Pancreas (tissue), 10 donors: ENCODE results near the gene GSAP. TPM values are rescaled to one million over a fixed set of nuclear protein-coding genes. Genes with fewer than 3 reads are reported as not detected.
A peak's percentile ranks its signal among the peaks of the same experiment; 100 is the strongest.
"Not testable (repeated sequence)": the region's sequence is repeated elsewhere in the genome, so short reads cannot be mapped to it uniquely, and the experiment has no call there.

Source experiments
- ATAC-seq, 4 donors: fragments of 200-7000 bp; cut with Tn5 transposase; one replicate each; pipeline versions ENCODE4 v1.8.0 to v1.9.1; 2020; ENCODE audit warnings: mild to moderate bottlenecking in 4 of 4, moderate library complexity in 4 of 4
- DNase-seq, 6 donors: peaks; one replicate each; pipeline ENCODE4 v3.0.0-alpha.2; 2020
- FAIRE-seq: peaks from 2 replicates; lab custom pipeline; 2012; peaks lifted over from hg19 to GRCh38; lab: Jason Lieb, UNC
- H3K27ac ChIP-seq, 4 donors: fragments of 200-600 bp; sonication (generic); 1 replicate in 3 of 4; 2 replicates in 1 of 4; pipeline versions ENCODE4 v1.5.0 to v1.8.0; 2020
- H3K27me3 ChIP-seq, 4 donors: fragments of 200-600 bp; one replicate each; pipeline ENCODE4 v1.8.0; 2021
- H3K36me3 ChIP-seq, 3 donors: fragments of 200-600 bp; sonication (generic) in 1 of 3; one replicate each; pipeline versions ENCODE4 v1.5.0 to v1.8.0; 2020 to 2021
- H3K4me1 ChIP-seq, 3 donors: fragments of 200-600 bp; one replicate each; pipeline ENCODE4 v1.8.0; 2021
- H3K4me3 ChIP-seq, 4 donors: fragments of 200-600 bp; sonication (generic) in 2 of 4; one replicate each; pipeline versions ENCODE4 v1.5.0 to v1.8.0; 2020 to 2021
- H3K9me3 ChIP-seq, 4 donors: fragments of 200-600 bp; one replicate each; pipeline ENCODE4 v1.8.0; 2021
- WGBS, 2 donors: extraction: QIAGEN DNeasy Blood & Tissue Kit; methylation state at CpG; one replicate each; pipeline ENCODE4 v1.1.7; 2013; 5-methylcytosine and 5-hydroxymethylcytosine counted together
- intact Hi-C, 3 donors: fragments of 100-400 bp; cut with DNase I; formaldehyde crosslinking; loops; one replicate each; pipeline versions ENCODE4 v1.11.1 to v1.14.2; 2022
- polyA plus RNA-seq, 2 donors: library from polyadenylated mRNA; stranded (reverse); fragments of 200-250 nt; gene quantifications; one replicate each; pipeline ENCODE4 v1.2.3, GENCODE V29; 2013
- total RNA-seq, 6 donors: library from RNA; stranded (reverse); fragmentation: NEBNext Ultra II Directional in 4 of 6; extraction: Animal tissue kit (Norgen Biotek cat#: 25700) in 4 of 6; gene quantifications; one replicate each; pipeline versions ENCODE4 v1.2.1 to v1.2.4, GENCODE V29; 2021 to 2023
- TF ChIP-seq, protein P1 (sequence below), 4 donors: fragments of 200-600 bp; sonication (generic) in 3 of 4; IDR thresholded peaks; one replicate each; pipeline versions ENCODE4 v1.5.0 to v1.8.0; 2021; ENCODE audit warnings: antibody characterized with exemption in 4 of 4
- donor health status: healthy with polysubstance abuse.
- donor health status: DM: no; HTN: no; CAD: no; lungs with moderate emphysema.
- donor health status: DM: no; HTN: no; CAD: no.
- donor health status: control.
- donor health status: control.
- donor health status: Bipolar disorder and iron deficiency.
- donor health status: DM: yes; HTN: yes; CAD: no.
- donor health status: DM: no; HTN: no; CAD: no.
- donor health status: DM: no; HTN: no; CAD: no.
- donor health status: DM: yes; HTN: yes; CAD: no.

GSAP gene
- total and polyA plus RNA-seq, 8 donors: 5.3 to 22.7 (median 8.7) TPM

DNA sequence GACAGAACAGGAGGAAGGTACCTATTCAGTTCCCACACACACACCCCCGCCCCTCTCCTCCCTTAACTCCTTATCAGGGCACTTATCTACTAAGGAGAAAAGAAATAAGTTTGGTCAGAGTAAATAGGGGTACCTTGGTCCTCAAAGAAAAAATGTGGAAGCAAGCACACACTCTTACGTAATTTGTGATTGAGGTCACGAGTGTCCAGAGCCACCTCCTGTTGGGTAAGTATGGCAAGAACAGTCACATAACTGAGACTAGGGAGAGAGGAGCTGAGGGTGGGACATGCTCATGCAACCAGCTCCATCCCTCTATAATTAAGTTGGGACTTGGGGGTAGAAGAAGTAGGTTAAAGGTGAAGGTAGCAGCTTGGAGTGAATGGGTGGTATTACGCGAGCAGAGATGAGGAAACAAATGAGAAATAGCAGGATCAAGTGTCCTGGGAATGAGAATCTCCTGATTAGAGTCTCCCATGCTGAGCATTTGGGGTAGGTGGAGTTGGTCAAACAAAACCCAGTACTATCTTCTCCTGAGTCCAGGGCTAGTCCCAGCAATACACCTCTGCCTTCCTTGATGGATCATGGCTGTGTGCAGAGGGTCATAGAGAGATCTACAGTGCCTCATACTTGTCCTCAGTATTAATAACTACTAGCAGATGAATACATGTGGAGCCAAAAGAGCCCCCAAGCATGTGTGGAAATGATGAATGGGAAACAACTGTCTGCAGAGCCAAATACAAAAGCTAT, 77.1 kb downstream of the GSAP start:
- TF ChIP-seq, protein P1, sequence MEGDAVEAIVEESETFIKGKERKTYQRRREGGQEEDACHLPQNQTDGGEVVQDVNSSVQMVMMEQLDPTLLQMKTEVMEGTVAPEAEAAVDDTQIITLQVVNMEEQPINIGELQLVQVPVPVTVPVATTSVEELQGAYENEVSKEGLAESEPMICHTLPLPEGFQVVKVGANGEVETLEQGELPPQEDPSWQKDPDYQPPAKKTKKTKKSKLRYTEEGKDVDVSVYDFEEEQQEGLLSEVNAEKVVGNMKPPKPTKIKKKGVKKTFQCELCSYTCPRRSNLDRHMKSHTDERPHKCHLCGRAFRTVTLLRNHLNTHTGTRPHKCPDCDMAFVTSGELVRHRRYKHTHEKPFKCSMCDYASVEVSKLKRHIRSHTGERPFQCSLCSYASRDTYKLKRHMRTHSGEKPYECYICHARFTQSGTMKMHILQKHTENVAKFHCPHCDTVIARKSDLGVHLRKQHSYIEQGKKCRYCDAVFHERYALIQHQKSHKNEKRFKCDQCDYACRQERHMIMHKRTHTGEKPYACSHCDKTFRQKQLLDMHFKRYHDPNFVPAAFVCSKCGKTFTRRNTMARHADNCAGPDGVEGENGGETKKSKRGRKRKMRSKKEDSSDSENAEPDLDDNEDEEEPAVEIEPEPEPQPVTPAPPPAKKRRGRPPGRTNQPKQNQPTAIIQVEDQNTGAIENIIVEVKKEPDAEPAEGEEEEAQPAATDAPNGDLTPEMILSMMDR (IDR thresholded peaks at IDR 0.05): no peak
- H3K4me3 ChIP-seq: no peak overlapping the region
- intact Hi-C loops: no loop called here
- no peaks in the 10 kb centered on the region for H3K27me3 ChIP-seq
- 81 to 94% methylated on average over 5 of the region's 5 CpGs for WGBS, 2 donors
- FAIRE-seq (no peak), ATAC-seq (peak in 2 of 4 donors; percentile 40 to 46), DNase-seq (no peak)
- no peaks in the 10 kb centered on the region for H3K4me1 ChIP-seq
- no peak overlapping the region for H3K27ac ChIP-seq
- H3K9me3 ChIP-seq: no peaks in the 10 kb centered on the region
- no peaks in the 10 kb centered on the region for H3K36me3 ChIP-seq

DNA sequence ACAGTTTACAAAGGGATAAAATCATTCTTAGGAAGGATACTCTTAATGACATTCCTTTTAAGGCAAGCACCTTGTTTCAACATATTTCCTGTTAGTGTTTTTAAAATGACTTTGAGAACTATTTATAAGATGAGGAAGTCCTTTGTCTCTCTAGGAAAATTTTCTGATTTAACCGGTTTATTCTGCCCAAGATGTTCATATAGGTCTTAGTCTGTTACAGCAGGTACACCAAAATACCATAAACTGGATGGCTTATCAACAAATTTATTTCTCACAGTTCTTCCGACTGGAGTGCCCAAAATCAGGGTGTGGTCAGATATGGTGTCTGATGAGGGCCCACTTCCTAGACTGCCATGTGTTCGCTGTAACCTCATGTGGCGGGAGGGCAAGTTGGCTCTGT, 77.9 kb downstream of the GSAP start:
- ATAC-seq (peak in 1 of 4 donors; percentile 22), DNase-seq (no peak), FAIRE-seq (no peak)
- WGBS, 2 donors: 79 to 88% methylated on average over 4 of the region's 4 CpGs
- Histone ChIP-seq H3K9me3 (no peaks in the 10 kb centered on the region), H3K27ac (no peak overlapping the region), H3K4me1 (no peaks in the 10 kb centered on the region), H3K27me3 (no peaks in the 10 kb centered on the region), H3K36me3 (no peaks in the 10 kb centered on the region), H3K4me3 (no peak overlapping the region)
- TF ChIP-seq, protein P1 (IDR thresholded peaks at IDR 0.05): no peak
- intact Hi-C loops: no loop called here

DNA sequence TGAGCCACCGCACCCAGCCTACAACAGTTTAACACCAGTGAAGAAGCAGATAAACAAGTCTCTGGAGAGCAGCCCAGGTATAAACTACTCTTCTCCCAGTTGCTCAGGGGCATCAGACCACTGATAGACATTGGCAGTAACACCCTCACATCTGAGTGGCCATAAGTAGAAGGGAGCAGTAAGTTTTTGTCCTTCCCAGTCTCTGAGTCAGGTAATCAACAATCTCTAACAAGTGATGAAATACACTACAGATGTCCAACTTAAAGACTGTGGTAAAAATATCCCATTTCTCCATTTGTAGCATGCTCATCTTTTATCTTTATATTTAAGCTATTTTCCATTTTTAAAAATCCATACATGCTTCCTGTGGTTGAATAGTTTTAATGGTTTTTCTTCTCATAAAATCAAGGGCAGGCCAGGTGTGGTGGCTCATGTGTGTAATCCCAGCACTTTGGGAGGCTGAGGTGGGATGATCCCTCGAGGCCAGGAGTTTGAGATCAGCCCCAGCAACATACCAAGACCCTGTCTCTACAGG, 78.6 kb downstream of the GSAP start:
- Histone ChIP-seq H3K9me3 (no peaks in the 10 kb centered on the region), H3K27ac (no peak overlapping the region), H3K27me3 (no peaks in the 10 kb centered on the region), H3K36me3 (no peaks in the 10 kb centered on the region), H3K4me1 (no peaks in the 10 kb centered on the region), H3K4me3 (no peak overlapping the region)
- DNase-seq (no peak), ATAC-seq (no peak), FAIRE-seq (no peak)
- 90 to 95% methylated on average over 2 of the region's 2 CpGs for WGBS, 2 donors
- intact Hi-C loops: no loop called here
- TF ChIP-seq, protein P1 (IDR thresholded peaks at IDR 0.05): no peak

DNA sequence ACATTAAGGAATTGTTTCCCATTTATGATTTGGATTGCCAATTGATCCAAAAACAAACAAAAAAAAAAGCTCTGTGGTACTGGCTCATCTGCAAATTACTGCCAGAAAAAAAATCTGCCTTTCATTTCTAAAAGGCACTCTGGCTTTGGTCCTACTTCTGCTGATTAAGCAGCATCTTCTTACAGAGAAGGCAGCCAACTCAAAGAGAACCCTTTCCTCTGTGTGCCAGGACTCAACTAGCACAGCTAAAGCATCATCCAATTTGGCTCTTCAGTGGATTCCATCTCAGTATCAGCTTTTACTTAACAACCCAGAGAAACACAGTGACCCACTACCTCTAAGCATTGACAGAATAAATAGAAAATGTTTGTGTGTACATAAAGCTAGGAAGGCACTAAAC, 80.6 kb downstream of the GSAP start:
- no peaks in the 10 kb centered on the region for H3K9me3 ChIP-seq
- H3K27me3 ChIP-seq: no peaks in the 10 kb centered on the region
- no peaks in the 10 kb centered on the region for H3K4me1 ChIP-seq
- H3K36me3 ChIP-seq: no peaks in the 10 kb centered on the region
- DNase-seq: no peak
- no peak overlapping the region for H3K4me3 ChIP-seq
- intact Hi-C loops: no loop called here
- ATAC-seq: no peak
- no peak for FAIRE-seq
- TF ChIP-seq, protein P1 (IDR thresholded peaks at IDR 0.05): no peak
- H3K27ac ChIP-seq: no peak overlapping the region

GRCh38 chr7:77334039-77334438, 82.1 kb downstream of the GSAP start:
- ATAC-seq, H3K27me3 ChIP-seq, H3K4me1 ChIP-seq, intact Hi-C loops, H3K9me3 ChIP-seq, DNase-seq, H3K27ac ChIP-seq, H3K4me3 ChIP-seq, FAIRE-seq, H3K36me3 ChIP-seq: not testable (repeated sequence)
- 89 to 90% methylated on average over 2 of the region's 2 CpGs for WGBS, 2 donors
